Fibroblast of lung (primary cell): Measurements from ENCODE around the gene TIGD1. TPM values are rescaled to one million over a fixed set of nuclear protein-coding genes. Genes with fewer than 3 reads are reported as not detected.

Experiments used
- DNase-seq, 2 donors: peaks; one replicate each; pipeline versions ENCODE4 v3.0.0 to v3.0.0-alpha.2; 2010; ENCODE audit warnings: low read depth in 2 of 2
- H2AFZ ChIP-seq: 2 replicates; pipeline ENCODE4 v1.5.1; 2012; ENCODE audit warnings: low read length, control low read depth, inconsistent platforms
- H3K27ac ChIP-seq: 2 replicates; pipeline ENCODE4 v1.5.1; 2011; ENCODE audit warnings: low read length, control low read depth; ENCODE audit not compliant: insufficient read depth
- H3K27me3 ChIP-seq: 2 replicates; pipeline ENCODE4 v1.5.1; 2011; ENCODE audit warnings: mild to moderate bottlenecking, low read length; ENCODE audit not compliant: control insufficient read depth, insufficient read depth
- H3K36me3 ChIP-seq: 2 replicates; pipeline ENCODE4 v1.5.1; 2011; ENCODE audit warnings: low read length; ENCODE audit not compliant: control insufficient read depth, insufficient read depth
- H3K4me1 ChIP-seq: 2 replicates; pipeline ENCODE4 v1.5.1; 2011; ENCODE audit warnings: low read length; ENCODE audit not compliant: control insufficient read depth, insufficient read depth; ENCODE audit errors: extremely low read depth
- H3K4me2 ChIP-seq: 2 replicates; pipeline ENCODE4 v1.5.1; 2011; ENCODE audit warnings: low read length, control low read depth; ENCODE audit not compliant: insufficient read depth; ENCODE audit errors: extremely low read depth
- H3K4me3 ChIP-seq, 4 experiments: fragments of 200-600 bp in 1 of 4; sonication (generic) in 1 of 4; replicated peaks in 1 of 4; 2 replicates each; pipeline ENCODE4 v1.5.1; 2011 to 2016; ENCODE audit warnings: low read length in 4 of 4, low read depth in 3 of 4, mild to moderate bottlenecking in 3 of 4, control low read depth in 2 of 4, inconsistent platforms in 1 of 4, mixed read lengths in 1 of 4; ENCODE audit not compliant: insufficient read depth in 1 of 4; ENCODE audit errors: control extremely low read depth in 1 of 4
- H3K79me2 ChIP-seq: 2 replicates; pipeline ENCODE4 v1.5.1; 2012; ENCODE audit warnings: mild to moderate bottlenecking, low read length, inconsistent platforms; ENCODE audit not compliant: control insufficient read depth, insufficient read depth
- H3K9ac ChIP-seq: 2 replicates; pipeline ENCODE4 v1.5.1; 2011; ENCODE audit warnings: mild to moderate bottlenecking, low read length, control low read depth; ENCODE audit not compliant: insufficient read depth
- H3K9me3 ChIP-seq: 2 replicates; pipeline ENCODE4 v1.5.1; 2012; ENCODE audit warnings: low read depth, low read length; ENCODE audit not compliant: control insufficient read depth, insufficient read depth
- H4K20me1 ChIP-seq: 2 replicates; pipeline ENCODE4 v1.5.1; 2011; ENCODE audit warnings: low read length; ENCODE audit not compliant: control insufficient read depth, insufficient read depth; ENCODE audit errors: extremely low read depth
- CTCF ChIP-seq, 2 donors: IDR thresholded peaks in 1 of 2; conservative IDR thresholded peaks in 1 of 2; 1 replicate in 1 of 2; 2 replicates in 1 of 2; pipeline ENCODE4 v1.5.1; 2011 to 2012; ENCODE audit warnings: low read length in 2 of 2, control low read depth in 1 of 2, inconsistent platforms in 1 of 2, low read depth in 1 of 2, mild to moderate bottlenecking in 1 of 2
- EZH2 ChIP-seq: IDR thresholded peaks from 2 replicates; pipeline ENCODE4 v1.5.1; 2012; ENCODE audit warnings: low read length, control low read depth, mild to moderate bottlenecking; ENCODE audit errors: missing control alignments
- polyA plus RNA-seq, 2 donors: library from polyadenylated mRNA; depleted of rRNA in 1 of 2; stranded (reverse) in 1 of 2; unstranded in 1 of 2; fragments of >200 nt; gene quantifications; 2 replicates each; pipeline ENCODE4 v1.2.1, GENCODE V29; 2011 to 2012; ENCODE audit warnings: missing spikeins in 1 of 2
- total RNA-seq: library from RNA; depleted of rRNA; stranded (reverse); fragments of >200 nt; gene quantifications from 2 replicates; pipeline ENCODE4 v1.2.1, GENCODE V29; 2014

Gene TIGD1
- total and polyA plus RNA-seq, 2 donors (not counting 1 experiment from before 2014, with no cell fraction given) = 2.5 to 4.0 TPM

DNA sequence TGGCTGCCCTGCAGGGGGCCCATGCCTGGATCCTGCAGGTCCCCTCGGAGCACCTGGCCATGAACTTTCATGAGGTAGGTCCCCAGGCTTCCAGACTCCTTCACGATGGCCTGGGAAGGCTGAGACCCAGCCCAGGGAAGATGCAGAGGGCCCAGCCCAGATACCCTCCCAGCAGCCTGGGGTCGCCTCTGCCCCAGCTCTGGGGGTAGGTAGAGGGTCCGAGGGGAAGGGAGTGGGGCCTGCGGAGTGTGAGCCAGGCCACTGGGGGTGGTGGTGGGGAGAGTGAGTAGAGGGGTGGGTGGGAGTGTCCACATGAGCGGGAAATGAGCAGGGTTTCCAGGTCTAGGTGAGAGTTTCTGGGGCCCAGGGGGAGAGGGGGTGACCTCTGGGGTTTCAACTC, 25.6 kb downstream of the TIGD1 start:
- H3K27ac ChIP-seq = no peak overlapping the region
- H3K36me3 ChIP-seq = no peaks in the 10 kb centered on the region
- H3K27me3 ChIP-seq = peaks cover 15% of the 10 kb centered on the region
- no peak overlapping the region for H3K9ac ChIP-seq
- H3K4me1 ChIP-seq = no peaks in the 10 kb centered on the region
- H3K9me3 ChIP-seq = no peaks in the 10 kb centered on the region
- no peak overlapping the region for H3K4me3 ChIP-seq
- no peak for TF ChIP-seq EZH2
- no peak for TF ChIP-seq CTCF (conservative IDR thresholded peaks at IDR 0.05 in 1 of 2, IDR thresholded peaks at IDR 0.05 in 1 of 2; ENCODE audit: low read depth in 1 of 2, low read length in 2 of 2)
- no peak overlapping the region for H3K4me2 ChIP-seq
- H4K20me1 ChIP-seq = no peaks in the 10 kb centered on the region
- DNase-seq = no peak
- no peaks in the 10 kb centered on the region for H3K79me2 ChIP-seq
- H2AFZ ChIP-seq = no peak overlapping the region

GRCh38 chr2:232523682-232524597, 26.4 kb downstream of the TIGD1 start:
- Histone ChIP-seq H4K20me1 (no peaks in the 10 kb centered on the region), H3K27me3 (peaks cover 15% of the 10 kb centered on the region), H3K9me3 (no peaks in the 10 kb centered on the region), H3K36me3 (no peaks in the 10 kb centered on the region), H3K79me2 (no peaks in the 10 kb centered on the region), H3K4me3 (peak overlapping the region in 1 of 4 experiments; percentile 2), H3K9ac (no peak overlapping the region), H3K27ac (no peak overlapping the region), H3K4me2 (peak overlapping the region; percentile 35), H3K4me1 (no peaks in the 10 kb centered on the region), H2AFZ (no peak overlapping the region)
- peak; percentile 15 to 28 for DNase-seq
- TF ChIP-seq CTCF (conservative IDR thresholded peaks at IDR 0.05 in 1 of 2, IDR thresholded peaks at IDR 0.05 in 1 of 2; ENCODE audit: low read depth in 1 of 2, low read length in 2 of 2) (no peak), EZH2 (peak; percentile 8)

DNA sequence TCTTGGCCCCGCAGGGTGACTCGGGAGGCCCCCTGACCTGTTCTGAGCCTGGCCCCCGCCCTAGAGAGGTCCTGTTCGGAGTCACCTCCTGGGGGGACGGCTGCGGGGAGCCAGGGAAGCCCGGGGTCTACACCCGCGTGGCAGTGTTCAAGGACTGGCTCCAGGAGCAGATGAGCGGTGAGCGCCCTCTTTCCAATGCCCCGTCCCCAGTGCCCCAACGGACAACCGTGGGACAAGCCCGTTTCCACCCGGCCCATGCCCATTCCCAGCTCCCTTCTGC, 27.0 kb downstream of the TIGD1 start:
- no peak overlapping the region for H3K4me2 ChIP-seq

More for the DNA sequence above, 27.0 kb downstream of the TIGD1 start:
- H3K36me3 ChIP-seq = no peaks in the 10 kb centered on the region
- H3K27ac ChIP-seq = no peak overlapping the region
- no peak overlapping the region for H3K4me3 ChIP-seq
- H4K20me1 ChIP-seq = no peaks in the 10 kb centered on the region
- H3K9ac ChIP-seq = no peak overlapping the region
- H3K79me2 ChIP-seq = no peaks in the 10 kb centered on the region
- TF ChIP-seq CTCF (conservative IDR thresholded peaks at IDR 0.05 in 1 of 2, IDR thresholded peaks at IDR 0.05 in 1 of 2; ENCODE audit: low read depth in 1 of 2, low read length in 2 of 2) (no peak), EZH2 (peak; percentile 68)
- peaks cover 15% of the 10 kb centered on the region for H3K27me3 ChIP-seq
- H3K9me3 ChIP-seq = no peaks in the 10 kb centered on the region
- no peaks in the 10 kb centered on the region for H3K4me1 ChIP-seq
- no peak overlapping the region for H2AFZ ChIP-seq
- no peak for DNase-seq
